Measurements from ENCODE around the gene WFDC6.

WFDC6 gene

GRCh38 chr20:45502561-45502960 lies 36.7 kb downstream of the WFDC6 start:
- Histone ChIP-seq H3K9ac (ENCODE audit: low read length in 5 of 5) (no peak overlapping the region), H3K9me3 (ENCODE audit: control insufficient read depth in 5 of 5, low read length in 5 of 5) (no peaks in the 10 kb centered on the region), H3K27ac (ENCODE audit: low read depth, low read length) (no peak overlapping the region), H3K36me3 (ENCODE audit: control insufficient read depth in 5 of 5, insufficient read depth in 5 of 5, low read length in 5 of 5) (no peaks in the 10 kb centered on the region), H3K27me3 (ENCODE audit: control insufficient read depth in 5 of 5, insufficient read depth in 4 of 5, low read length in 5 of 5) (peaks cover 0 to 23% (median 9%) of the 10 kb centered on the region in 5 donors), H3K4me1 (ENCODE audit: control insufficient read depth in 5 of 5, insufficient read depth in 5 of 5, low read length in 5 of 5) (no peaks in the 10 kb centered on the region), H3K4me3 (ENCODE audit: low read depth in 1 of 5, low read length in 5 of 5) (no peak overlapping the region)

DNA sequence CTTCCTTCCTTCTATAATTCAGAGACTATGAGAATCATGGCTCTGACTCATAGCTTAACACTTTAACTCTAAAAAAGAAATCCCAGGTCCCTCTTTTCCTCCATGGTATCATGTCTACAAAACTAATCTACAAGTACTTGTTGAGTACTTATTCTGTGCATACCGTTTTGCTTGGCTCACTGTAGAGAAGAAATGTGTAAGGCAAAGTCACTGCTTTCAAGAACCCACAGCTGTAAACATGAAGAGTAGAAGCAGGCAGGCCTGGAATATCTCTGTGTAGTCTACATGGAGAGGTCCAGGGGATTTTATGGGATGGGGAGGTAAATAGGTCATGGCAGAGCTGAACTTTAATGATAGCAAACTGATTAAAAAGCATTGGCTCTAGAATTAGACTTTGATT lies 37.7 kb downstream of the WFDC6 start:
- Histone ChIP-seq H3K27ac (ENCODE audit: low read depth, low read length) (no peak overlapping the region), H3K36me3 (ENCODE audit: control insufficient read depth in 5 of 5, insufficient read depth in 5 of 5, low read length in 5 of 5) (no peaks in the 10 kb centered on the region), H3K27me3 (ENCODE audit: control insufficient read depth in 5 of 5, insufficient read depth in 4 of 5, low read length in 5 of 5) (peaks cover 0 to 23% (median 9%) of the 10 kb centered on the region in 5 donors), H3K9me3 (ENCODE audit: control insufficient read depth in 5 of 5, low read length in 5 of 5) (no peaks in the 10 kb centered on the region), H3K4me3 (ENCODE audit: low read depth in 1 of 5, low read length in 5 of 5) (no peak overlapping the region), H3K4me1 (ENCODE audit: control insufficient read depth in 5 of 5, insufficient read depth in 5 of 5, low read length in 5 of 5) (no peaks in the 10 kb centered on the region), H3K9ac (ENCODE audit: low read length in 5 of 5) (no peak overlapping the region)

GRCh38 chr20:45500022-45500421 lies 39.3 kb downstream of the WFDC6 start:
- Histone ChIP-seq H3K9me3 (ENCODE audit: control insufficient read depth in 5 of 5, low read length in 5 of 5) (no peaks in the 10 kb centered on the region), H3K27me3 (ENCODE audit: control insufficient read depth in 5 of 5, insufficient read depth in 4 of 5, low read length in 5 of 5) (peaks cover 0 to 23% (median 9%) of the 10 kb centered on the region in 5 donors), H3K4me3 (ENCODE audit: low read depth in 1 of 5, low read length in 5 of 5) (no peak overlapping the region), H3K9ac (ENCODE audit: low read length in 5 of 5) (no peak overlapping the region), H3K36me3 (ENCODE audit: control insufficient read depth in 5 of 5, insufficient read depth in 5 of 5, low read length in 5 of 5) (no peaks in the 10 kb centered on the region), H3K4me1 (ENCODE audit: control insufficient read depth in 5 of 5, insufficient read depth in 5 of 5, low read length in 5 of 5) (no peaks in the 10 kb centered on the region), H3K27ac (ENCODE audit: low read depth, low read length) (no peak overlapping the region)

GRCh38 chr20:45497971-45498494 lies 41.2 kb downstream of the WFDC6 start:
- Histone ChIP-seq H3K9me3 (ENCODE audit: control insufficient read depth in 5 of 5, low read length in 5 of 5) (no peaks in the 10 kb centered on the region), H3K36me3 (ENCODE audit: control insufficient read depth in 5 of 5, insufficient read depth in 5 of 5, low read length in 5 of 5) (no peaks in the 10 kb centered on the region), H3K27ac (ENCODE audit: low read depth, low read length) (no peak overlapping the region), H3K4me3 (ENCODE audit: low read depth in 1 of 5, low read length in 5 of 5) (no peak overlapping the region), H3K27me3 (ENCODE audit: control insufficient read depth in 5 of 5, insufficient read depth in 4 of 5, low read length in 5 of 5) (peaks cover 0 to 18% (median 6%) of the 10 kb centered on the region in 5 donors), H3K4me1 (ENCODE audit: control insufficient read depth in 5 of 5, insufficient read depth in 5 of 5, low read length in 5 of 5) (no peaks in the 10 kb centered on the region), H3K9ac (ENCODE audit: low read length in 5 of 5) (no peak overlapping the region)

DNA sequence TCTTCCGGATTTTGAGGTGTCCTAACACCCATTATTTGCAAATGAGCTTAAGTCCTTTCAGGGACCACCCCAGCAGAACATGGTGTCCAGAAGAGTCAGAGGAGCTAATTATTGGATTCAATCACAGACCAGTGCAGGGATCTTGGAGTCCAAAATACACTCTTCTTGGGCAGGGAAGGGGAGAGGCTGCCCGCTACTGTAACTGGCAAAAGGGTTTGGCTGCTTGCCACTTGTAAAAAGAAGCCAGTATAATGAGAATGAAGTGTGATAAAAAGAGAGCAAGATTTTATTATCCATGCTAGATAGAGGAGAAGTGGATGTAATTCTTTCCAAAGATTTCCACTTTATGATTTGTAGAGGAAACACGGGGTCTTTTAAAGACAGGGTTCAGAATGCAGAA lies 43.1 kb downstream of the WFDC6 start:
- H3K27me3 ChIP-seq (ENCODE audit: control insufficient read depth in 5 of 5, insufficient read depth in 4 of 5, low read length in 5 of 5), result peaks cover 4 to 18% (median 6%) of the 10 kb centered on the region in 5 donors

DNA sequence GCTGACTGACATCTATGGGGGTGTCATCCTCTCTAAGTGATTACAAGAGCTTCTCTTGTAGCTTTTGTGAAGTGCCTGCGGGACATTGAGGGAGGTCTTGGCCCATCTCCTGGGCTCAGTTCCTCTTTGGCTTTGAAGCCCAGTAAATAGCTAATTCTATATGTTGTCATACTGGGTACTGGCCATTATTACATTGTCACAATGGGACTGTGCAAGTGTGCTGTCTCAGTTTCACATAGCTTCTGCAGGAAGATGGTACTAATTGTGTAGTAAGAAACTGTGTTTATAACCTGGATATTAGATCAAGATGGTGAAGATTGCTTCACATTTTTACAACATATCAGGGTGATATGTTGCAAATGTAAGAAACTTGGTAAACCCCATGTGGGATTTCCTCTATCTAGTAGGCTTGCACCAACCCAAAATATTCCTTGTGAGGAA lies 43.8 kb downstream of the WFDC6 start:
- Histone ChIP-seq H3K36me3 (ENCODE audit: control insufficient read depth in 5 of 5, insufficient read depth in 5 of 5, low read length in 5 of 5) (no peaks in the 10 kb centered on the region), H3K27me3 (ENCODE audit: control insufficient read depth in 5 of 5, insufficient read depth in 4 of 5, low read length in 5 of 5) (peaks cover 4 to 18% (median 6%) of the 10 kb centered on the region in 5 donors), H3K9me3 (ENCODE audit: control insufficient read depth in 5 of 5, low read length in 5 of 5) (no peaks in the 10 kb centered on the region), H3K9ac (ENCODE audit: low read length in 5 of 5) (no peak overlapping the region), H3K4me3 (ENCODE audit: low read depth in 1 of 5, low read length in 5 of 5) (no peak overlapping the region), H3K4me1 (ENCODE audit: control insufficient read depth in 5 of 5, insufficient read depth in 5 of 5, low read length in 5 of 5) (no peaks in the 10 kb centered on the region), H3K27ac (ENCODE audit: low read depth, low read length) (no peak overlapping the region)

More for the DNA sequence above, 43.1 kb downstream of the WFDC6 start:
- Histone ChIP-seq H3K36me3 (ENCODE audit: control insufficient read depth in 5 of 5, insufficient read depth in 5 of 5, low read length in 5 of 5) (no peaks in the 10 kb centered on the region), H3K4me3 (ENCODE audit: low read depth in 1 of 5, low read length in 5 of 5) (no peak overlapping the region), H3K4me1 (ENCODE audit: control insufficient read depth in 5 of 5, insufficient read depth in 5 of 5, low read length in 5 of 5) (no peaks in the 10 kb centered on the region), H3K27ac (ENCODE audit: low read depth, low read length) (no peak overlapping the region), H3K9ac (ENCODE audit: low read length in 5 of 5) (no peak overlapping the region), H3K9me3 (ENCODE audit: control insufficient read depth in 5 of 5, low read length in 5 of 5) (no peaks in the 10 kb centered on the region)

DNA sequence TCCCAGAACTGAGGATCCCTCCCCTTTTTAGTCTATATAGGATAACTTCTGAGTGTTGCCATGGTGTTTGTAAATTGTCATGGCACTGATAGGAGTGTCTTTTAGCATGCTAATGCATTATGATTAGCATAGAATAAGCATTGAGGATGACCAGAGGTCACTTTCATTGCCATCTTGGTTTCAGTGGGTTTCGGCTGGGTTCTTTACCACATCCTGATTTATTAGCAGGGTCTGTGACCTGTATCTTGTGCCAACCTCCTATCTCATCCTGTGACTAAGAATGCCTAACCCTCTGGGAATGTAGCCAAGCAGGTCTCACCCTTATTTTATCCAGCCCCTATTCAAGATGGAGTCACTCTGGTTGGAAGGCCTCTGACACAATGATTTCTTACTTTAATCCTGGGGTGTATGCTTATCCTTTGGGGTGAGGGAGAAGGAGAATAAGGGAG lies 50.2 kb downstream of the WFDC6 start:
- Histone ChIP-seq H3K4me3 (ENCODE audit: low read depth in 1 of 5, low read length in 5 of 5) (no peak overlapping the region), H3K36me3 (ENCODE audit: control insufficient read depth in 5 of 5, insufficient read depth in 5 of 5, low read length in 5 of 5) (no peaks in the 10 kb centered on the region), H3K9me3 (ENCODE audit: control insufficient read depth in 5 of 5, low read length in 5 of 5) (no peaks in the 10 kb centered on the region), H3K4me1 (ENCODE audit: control insufficient read depth in 5 of 5, insufficient read depth in 5 of 5, low read length in 5 of 5) (no peaks in the 10 kb centered on the region), H3K9ac (ENCODE audit: low read length in 5 of 5) (no peak overlapping the region), H3K27me3 (ENCODE audit: control insufficient read depth in 5 of 5, insufficient read depth in 4 of 5, low read length in 5 of 5) (peaks cover 0 to 20% (median 8%) of the 10 kb centered on the region in 5 donors), H3K27ac (ENCODE audit: low read depth, low read length) (no peak overlapping the region)

DNA sequence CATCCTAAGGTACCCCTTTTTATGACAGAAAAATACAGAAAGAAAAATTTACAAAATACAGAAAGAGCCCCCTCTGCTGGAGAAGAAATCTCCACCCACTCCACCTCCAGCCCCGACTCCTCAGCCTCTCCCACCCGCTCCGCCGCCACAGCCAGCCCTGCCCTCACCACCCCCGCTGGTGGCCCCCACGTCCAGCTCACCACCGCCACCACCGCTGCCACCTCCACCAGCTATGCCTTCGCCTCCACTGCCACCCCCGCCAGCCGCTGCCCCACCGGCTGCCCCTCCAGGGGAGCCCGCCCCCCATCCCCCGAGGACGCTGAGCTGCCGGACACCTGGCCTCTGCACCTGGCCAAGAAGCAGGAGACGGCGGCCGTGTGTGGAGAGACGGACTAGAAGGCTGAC lies 52.0 kb downstream of the WFDC6 start:
- Histone ChIP-seq H3K27me3 (ENCODE audit: control insufficient read depth in 5 of 5, insufficient read depth in 4 of 5, low read length in 5 of 5) (peaks cover 0 to 20% (median 11%) of the 10 kb centered on the region in 5 donors), H3K27ac (ENCODE audit: low read depth, low read length) (no peak overlapping the region), H3K4me1 (ENCODE audit: control insufficient read depth in 5 of 5, insufficient read depth in 5 of 5, low read length in 5 of 5) (no peaks in the 10 kb centered on the region), H3K9me3 (ENCODE audit: control insufficient read depth in 5 of 5, low read length in 5 of 5) (no peaks in the 10 kb centered on the region), H3K9ac (ENCODE audit: low read length in 5 of 5) (no peak overlapping the region), H3K4me3 (ENCODE audit: low read depth in 1 of 5, low read length in 5 of 5) (no peak overlapping the region), H3K36me3 (ENCODE audit: control insufficient read depth in 5 of 5, insufficient read depth in 5 of 5, low read length in 5 of 5) (no peaks in the 10 kb centered on the region)

DNA sequence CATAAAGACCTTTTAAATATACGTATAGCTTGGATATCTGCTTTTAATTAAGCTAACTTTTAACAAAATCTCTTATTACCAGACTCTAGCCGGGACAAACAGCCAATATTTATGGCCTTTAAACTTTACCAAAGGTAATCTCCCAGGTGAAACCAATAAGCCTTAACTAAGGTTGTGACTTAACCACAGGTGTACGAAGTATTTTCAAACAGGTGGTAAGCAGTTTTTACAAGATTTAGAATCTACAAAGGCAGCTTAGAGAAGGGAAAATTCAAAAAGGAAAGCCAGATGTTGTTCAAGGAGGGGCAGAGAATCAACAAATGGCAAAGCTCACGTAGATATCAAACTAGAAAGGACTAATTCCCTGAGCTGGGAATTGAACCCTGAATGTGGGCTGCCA lies 53.9 kb downstream of the WFDC6 start:
- peaks cover 7 to 32% (median 13%) of the 10 kb centered on the region in 5 donors for H3K27me3 ChIP-seq (ENCODE audit: control insufficient read depth in 5 of 5, insufficient read depth in 4 of 5, low read length in 5 of 5)
- no peaks in the 10 kb centered on the region for H3K36me3 ChIP-seq (ENCODE audit: control insufficient read depth in 5 of 5, insufficient read depth in 5 of 5, low read length in 5 of 5)
- no peaks in the 10 kb centered on the region for H3K9me3 ChIP-seq (ENCODE audit: control insufficient read depth in 5 of 5, low read length in 5 of 5)
- H3K4me3 ChIP-seq (ENCODE audit: low read depth in 1 of 5, low read length in 5 of 5), result no peak overlapping the region
- H3K4me1 ChIP-seq (ENCODE audit: control insufficient read depth in 5 of 5, insufficient read depth in 5 of 5, low read length in 5 of 5), result no peaks in the 10 kb centered on the region
- no peak overlapping the region for H3K27ac ChIP-seq (ENCODE audit: low read depth, low read length)
- H3K9ac ChIP-seq (ENCODE audit: low read length in 5 of 5), result no peak overlapping the region

DNA sequence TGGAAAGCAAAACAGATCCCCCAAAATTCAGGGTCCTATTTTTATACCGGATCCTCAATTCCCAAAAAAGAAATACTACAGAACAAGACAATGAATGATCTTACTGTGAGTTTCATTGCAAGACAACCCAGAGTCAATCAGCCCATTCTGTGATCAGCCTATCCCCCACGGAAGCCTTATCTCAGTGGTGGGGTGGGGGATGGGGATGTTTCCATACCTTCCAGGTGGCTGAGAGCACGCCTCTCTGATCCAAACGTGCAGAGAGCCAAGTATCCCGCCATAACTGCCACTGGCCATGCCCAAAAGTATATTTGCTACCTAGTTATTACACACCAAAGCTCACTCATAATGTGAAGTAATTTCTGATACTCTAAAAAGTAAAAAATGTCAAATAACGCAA lies 54.6 kb downstream of the WFDC6 start:
- H3K9ac ChIP-seq (ENCODE audit: low read length in 5 of 5), result no peak overlapping the region
- no peaks in the 10 kb centered on the region for H3K36me3 ChIP-seq (ENCODE audit: control insufficient read depth in 5 of 5, insufficient read depth in 5 of 5, low read length in 5 of 5)
- H3K9me3 ChIP-seq (ENCODE audit: control insufficient read depth in 5 of 5, low read length in 5 of 5), result no peaks in the 10 kb centered on the region
- H3K4me3 ChIP-seq (ENCODE audit: low read depth in 1 of 5, low read length in 5 of 5), result no peak overlapping the region
- H3K27me3 ChIP-seq (ENCODE audit: control insufficient read depth in 5 of 5, insufficient read depth in 4 of 5, low read length in 5 of 5), result peaks cover 9 to 32% (median 16%) of the 10 kb centered on the region in 5 donors
- no peak overlapping the region for H3K27ac ChIP-seq (ENCODE audit: low read depth, low read length)
- no peaks in the 10 kb centered on the region for H3K4me1 ChIP-seq (ENCODE audit: control insufficient read depth in 5 of 5, insufficient read depth in 5 of 5, low read length in 5 of 5)

Data from subcutaneous abdominal adipose tissue (tissue), 5 donors.